Parathyroid adenoma (tissue), 2 donors: ENCODE data around the gene ANKRD44.

Experiments
- H2AFZ ChIP-seq: fragments of 300-600 bp; sonication (generic); one replicate; pipeline ENCODE4 v1.7.0; 2017; ENCODE audit warnings: antibody characterized with exemption, mild to moderate bottlenecking
- H3K27ac ChIP-seq: fragments of 300-600 bp; sonication (generic); one replicate; pipeline ENCODE4 v1.7.0; 2017
- H3K27me3 ChIP-seq: fragments of 300-600 bp; sonication (generic); one replicate; pipeline ENCODE4 v1.7.0; 2017; ENCODE audit warnings: low read length; ENCODE audit not compliant: control insufficient read depth, insufficient read depth
- H3K36me3 ChIP-seq: fragments of 300-600 bp; sonication (generic); one replicate; pipeline ENCODE4 v1.7.0; 2017; ENCODE audit warnings: low read length; ENCODE audit not compliant: control insufficient read depth, insufficient read depth
- H3K4me1 ChIP-seq: fragments of 300-600 bp; sonication (generic); one replicate; pipeline ENCODE4 v1.7.0; 2017; ENCODE audit warnings: control low read depth
- H3K4me2 ChIP-seq: fragments of 300-600 bp; sonication (generic); one replicate; pipeline ENCODE4 v1.7.0; 2017; ENCODE audit warnings: low read length
- H3K4me3 ChIP-seq: fragments of 300-600 bp; sonication (generic); one replicate; pipeline ENCODE4 v1.7.0; 2017; ENCODE audit warnings: low read depth, low read length
- H3K79me2 ChIP-seq: fragments of 300-600 bp; sonication (generic); one replicate; pipeline ENCODE4 v1.7.0; 2017; ENCODE audit warnings: control low read depth
- H3K9ac ChIP-seq: fragments of 300-600 bp; sonication (generic); one replicate; pipeline ENCODE4 v1.7.0; 2017; ENCODE audit warnings: mild to moderate bottlenecking
- H3K9me3 ChIP-seq: fragments of 300-600 bp; sonication (generic); one replicate; pipeline ENCODE4 v1.7.0; 2017; ENCODE audit warnings: low read length; ENCODE audit not compliant: control insufficient read depth
- CTCF ChIP-seq: fragments of 300-600 bp; sonication (generic); IDR thresholded peaks from one replicate; pipeline ENCODE4 v1.7.0; 2017; ENCODE audit warnings: antibody characterized with exemption, mild to moderate bottlenecking
- donor health status: primary hyperparathyroidism.

ANKRD44 gene

DNA sequence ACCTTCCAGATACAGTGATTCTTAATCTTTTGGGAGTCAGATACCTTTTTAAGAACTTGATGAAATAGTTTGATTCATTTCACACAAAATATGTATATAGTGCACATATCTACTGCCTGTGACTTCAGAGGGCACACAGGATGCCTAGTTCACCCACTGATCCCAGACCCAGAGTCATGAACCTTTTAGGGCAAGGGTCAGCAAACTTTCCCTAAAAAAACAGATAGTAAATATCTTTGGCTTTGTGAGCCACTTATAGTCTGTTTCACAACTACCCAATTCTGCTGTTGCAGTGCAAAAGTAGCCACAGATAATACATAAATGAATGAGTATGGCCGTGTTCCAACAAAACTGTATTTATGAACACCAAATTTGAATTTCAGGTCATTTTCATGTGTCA lies 124.9 kb downstream of the ANKRD44 start:
- Histone ChIP-seq H3K27me3 (no peaks in the 10 kb centered on the region), H3K36me3 (no peaks in the 10 kb centered on the region), H3K9ac (no peak overlapping the region), H2AFZ (no peak overlapping the region), H3K4me1 (no peaks in the 10 kb centered on the region), H3K27ac (no peak overlapping the region), H3K9me3 (no peaks in the 10 kb centered on the region), H3K4me3 (no peak overlapping the region), H3K4me2 (no peak overlapping the region), H3K79me2 (no peaks in the 10 kb centered on the region)
- no peak for TF ChIP-seq CTCF

GRCh38 chr2:197184959-197185586 lies 125.5 kb downstream of the ANKRD44 start:
- Histone ChIP-seq H3K4me1 (no peaks in the 10 kb centered on the region), H3K4me2 (no peak overlapping the region), H3K27ac (peak overlapping the region; percentile 27)

DNA sequence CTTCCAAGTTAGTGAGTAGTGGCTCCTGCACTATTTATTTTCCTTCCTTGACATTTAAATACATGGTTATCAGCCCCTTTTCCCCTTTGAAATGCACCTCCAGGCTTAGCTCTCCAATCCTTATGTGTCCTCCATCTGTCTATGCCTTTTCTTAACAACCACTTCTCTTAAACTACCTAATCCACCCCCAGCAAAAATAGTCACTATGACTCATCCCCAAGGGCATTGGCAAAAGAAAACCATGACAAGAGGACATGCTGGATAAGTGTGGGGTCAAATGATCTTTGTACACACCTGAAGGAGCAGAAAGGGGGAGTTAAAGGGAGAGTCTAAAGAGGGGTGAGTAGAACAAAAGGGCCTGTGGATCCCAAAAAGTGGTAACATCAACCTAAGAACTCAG lies 127.2 kb downstream of the ANKRD44 start:
- Histone ChIP-seq H3K4me1 (no peaks in the 10 kb centered on the region), H3K9me3 (no peaks in the 10 kb centered on the region), H3K9ac (no peak overlapping the region), H3K27me3 (no peaks in the 10 kb centered on the region), H3K27ac (no peak overlapping the region), H3K4me2 (no peak overlapping the region), H3K36me3 (no peaks in the 10 kb centered on the region), H3K79me2 (no peaks in the 10 kb centered on the region), H2AFZ (no peak overlapping the region), H3K4me3 (no peak overlapping the region)
- no peak for TF ChIP-seq CTCF

More at GRCh38 chr2:197184959-197185586, 125.5 kb downstream of the ANKRD44 start:
- H3K9ac ChIP-seq: no peak overlapping the region
- no peaks in the 10 kb centered on the region for H3K79me2 ChIP-seq
- H2AFZ ChIP-seq: no peak overlapping the region
- no peak for TF ChIP-seq CTCF
- no peak overlapping the region for H3K4me3 ChIP-seq
- no peaks in the 10 kb centered on the region for H3K36me3 ChIP-seq
- H3K9me3 ChIP-seq: no peaks in the 10 kb centered on the region
- H3K27me3 ChIP-seq: no peaks in the 10 kb centered on the region

DNA sequence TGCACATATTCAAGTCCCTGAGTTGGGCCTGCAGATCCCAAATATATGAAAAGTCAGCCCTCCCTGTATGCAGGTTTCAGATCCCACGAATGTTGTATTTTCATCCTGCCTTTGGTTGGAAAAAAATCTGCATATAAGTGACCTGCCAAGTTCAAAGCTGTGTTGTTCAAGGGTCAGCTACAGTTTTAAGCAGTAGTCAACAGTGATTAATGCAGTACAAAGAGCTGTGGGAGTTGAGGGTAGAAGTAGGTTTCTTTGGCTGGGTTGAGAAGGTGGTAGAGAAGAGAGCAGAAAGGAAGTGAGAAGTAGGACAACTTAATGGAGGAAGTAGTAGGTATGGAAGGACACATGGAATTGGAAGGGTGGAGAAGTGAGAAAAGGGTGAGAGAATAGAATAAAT lies 127.9 kb downstream of the ANKRD44 start:
- TF ChIP-seq CTCF: no peak
- H3K9me3 ChIP-seq: no peaks in the 10 kb centered on the region
- no peak overlapping the region for H3K27ac ChIP-seq
- no peak overlapping the region for H3K9ac ChIP-seq
- H3K27me3 ChIP-seq: no peaks in the 10 kb centered on the region
- H3K4me3 ChIP-seq: no peak overlapping the region
- H3K79me2 ChIP-seq: no peaks in the 10 kb centered on the region
- no peak overlapping the region for H2AFZ ChIP-seq
- H3K4me2 ChIP-seq: no peak overlapping the region
- no peaks in the 10 kb centered on the region for H3K36me3 ChIP-seq
- no peaks in the 10 kb centered on the region for H3K4me1 ChIP-seq

- no peaks in the 10 kb centered on the region for H3K4me1 ChIP-seq
- H3K4me3 ChIP-seq: no peak overlapping the region
- H2AFZ ChIP-seq: no peak overlapping the region
- H3K27ac ChIP-seq: no peak overlapping the region
- no peaks in the 10 kb centered on the region for H3K36me3 ChIP-seq
- no peaks in the 10 kb centered on the region for H3K79me2 ChIP-seq
- H3K4me2 ChIP-seq: no peak overlapping the region
- H3K27me3 ChIP-seq: no peaks in the 10 kb centered on the region
- no peak overlapping the region for H3K9ac ChIP-seq
- no peaks in the 10 kb centered on the region for H3K9me3 ChIP-seq
- no peak for TF ChIP-seq CTCF
These were observed 129.1 kb downstream of the ANKRD44 start for GRCh38 chr2:197181491-197181890.
